ENCODE data around the gene RDH5. TPM values are rescaled to one million over a fixed set of nuclear protein-coding genes. Genes with fewer than 3 reads are reported as not detected.

Gene RDH5, protein sequence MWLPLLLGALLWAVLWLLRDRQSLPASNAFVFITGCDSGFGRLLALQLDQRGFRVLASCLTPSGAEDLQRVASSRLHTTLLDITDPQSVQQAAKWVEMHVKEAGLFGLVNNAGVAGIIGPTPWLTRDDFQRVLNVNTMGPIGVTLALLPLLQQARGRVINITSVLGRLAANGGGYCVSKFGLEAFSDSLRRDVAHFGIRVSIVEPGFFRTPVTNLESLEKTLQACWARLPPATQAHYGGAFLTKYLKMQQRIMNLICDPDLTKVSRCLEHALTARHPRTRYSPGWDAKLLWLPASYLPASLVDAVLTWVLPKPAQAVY
- 5.0 TPM for polyA plus RNA-seq (2013, experiment 1 of 2; ENCODE audit: insufficient read length)
- 16.7 TPM for polyA plus RNA-seq (2013, experiment 2 of 2; ENCODE audit: insufficient read length)

DNA sequence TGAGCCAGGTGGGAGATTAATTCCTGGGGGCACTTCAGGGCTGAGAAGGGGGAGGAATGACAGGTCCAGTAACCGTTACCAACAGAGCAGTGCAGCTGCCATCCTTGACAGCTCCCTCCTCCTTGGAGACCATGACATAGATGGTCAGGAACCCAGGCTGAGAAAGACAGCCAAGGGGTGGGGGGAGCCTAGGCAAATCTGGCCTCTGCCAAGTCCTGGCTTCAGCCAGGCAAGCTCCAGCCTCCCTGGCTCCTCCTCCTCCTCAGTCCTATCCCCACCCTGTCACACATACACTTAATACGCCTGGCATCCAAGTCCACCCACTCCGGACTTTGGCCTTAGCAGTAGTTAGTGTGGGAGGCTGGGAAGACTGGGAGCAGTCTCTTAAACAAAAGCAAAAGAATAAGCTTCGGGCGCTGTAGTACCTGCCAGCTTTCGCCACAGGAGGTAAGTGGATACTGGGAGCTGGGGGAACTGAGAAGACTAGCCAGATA lies at the start of gene RDH5:
RDH5 (plus strand) TSS at position 323 of the 494 bp plus-strand sequence. CDS start 792 bp downstream, outside the sequence.
- peak; percentile 84 for DNase-seq

DNA sequence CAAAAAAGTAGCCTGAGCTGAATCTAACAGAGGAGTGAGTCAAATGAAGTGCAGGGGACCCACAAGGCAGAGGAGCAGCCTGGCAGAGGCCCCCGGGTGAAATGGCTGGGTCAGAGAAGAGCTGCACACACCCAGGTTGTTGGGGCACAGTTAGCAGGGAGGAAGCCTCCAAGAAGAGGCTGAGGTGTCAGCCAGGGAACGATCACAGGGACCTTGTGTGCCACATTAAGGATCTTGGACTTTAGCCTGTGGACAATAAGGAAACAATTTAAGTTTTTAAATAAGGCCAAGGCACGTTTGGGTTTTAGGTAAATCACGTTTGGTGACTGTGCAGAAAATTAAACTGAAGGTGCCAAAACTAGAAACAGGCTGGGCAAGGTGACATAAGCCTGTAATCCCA lies 48.4 kb upstream of the RDH5 start:
- no peak for DNase-seq

DNA sequence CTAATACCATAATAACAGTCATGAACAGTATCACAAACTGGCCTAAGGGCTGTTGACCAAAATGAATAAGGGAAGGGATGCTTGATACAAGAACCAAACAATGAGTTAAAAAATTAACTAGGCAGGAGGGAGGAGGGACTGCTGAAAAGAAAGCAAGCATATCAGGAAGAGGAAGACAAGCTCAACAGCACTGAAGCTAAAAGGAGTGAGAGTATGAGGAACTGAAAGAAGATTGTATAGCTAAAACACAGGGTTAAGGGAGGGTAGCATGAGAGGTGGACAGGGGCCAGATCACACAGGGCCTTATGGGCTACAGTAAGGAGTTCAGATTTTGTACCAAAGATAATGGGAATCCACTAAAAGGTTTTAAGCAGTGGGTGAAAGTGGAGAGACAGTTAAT lies 46.6 kb upstream of the RDH5 start:
- no peak for DNase-seq

DNA sequence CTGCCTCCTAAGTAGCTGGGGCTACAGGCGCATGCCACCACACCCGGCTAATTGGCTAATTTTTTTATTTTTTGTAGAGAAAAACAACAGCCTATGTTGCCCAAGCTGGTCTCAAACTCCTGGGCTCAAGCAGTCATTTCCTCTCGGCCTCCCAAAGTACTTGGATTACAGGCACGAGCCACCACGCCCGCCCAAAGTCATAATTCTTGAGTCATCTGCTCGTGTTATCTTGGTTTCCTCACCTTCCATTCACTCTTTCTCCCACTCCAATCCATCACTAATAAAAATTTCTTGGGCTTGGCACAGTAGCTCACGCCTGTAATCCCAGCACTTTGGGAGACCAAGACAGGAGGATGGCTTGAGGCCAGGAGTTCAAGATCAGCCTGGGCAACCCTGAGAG lies 44.5 kb upstream of the RDH5 start:
- no peak for DNase-seq

DNA sequence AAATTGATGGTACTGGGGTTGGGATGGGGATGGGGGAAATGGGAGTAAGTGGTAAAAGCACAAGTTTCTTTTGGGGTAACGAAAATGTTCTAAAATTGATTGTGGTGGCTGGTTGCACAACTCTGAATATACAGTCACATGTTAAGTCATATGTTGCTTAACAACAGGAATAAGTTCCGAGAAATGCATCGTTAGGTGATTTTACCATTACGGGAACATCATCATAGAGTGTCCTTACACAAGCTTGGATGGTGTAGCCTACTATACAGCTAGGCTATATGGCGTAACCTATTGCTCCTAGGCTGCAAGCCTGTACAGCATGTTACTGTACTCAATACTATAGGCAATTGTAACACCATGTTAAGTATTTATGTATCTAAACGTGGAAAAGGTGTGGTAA lies 43.5 kb upstream of the RDH5 start:
- no peak for DNase-seq

DNA sequence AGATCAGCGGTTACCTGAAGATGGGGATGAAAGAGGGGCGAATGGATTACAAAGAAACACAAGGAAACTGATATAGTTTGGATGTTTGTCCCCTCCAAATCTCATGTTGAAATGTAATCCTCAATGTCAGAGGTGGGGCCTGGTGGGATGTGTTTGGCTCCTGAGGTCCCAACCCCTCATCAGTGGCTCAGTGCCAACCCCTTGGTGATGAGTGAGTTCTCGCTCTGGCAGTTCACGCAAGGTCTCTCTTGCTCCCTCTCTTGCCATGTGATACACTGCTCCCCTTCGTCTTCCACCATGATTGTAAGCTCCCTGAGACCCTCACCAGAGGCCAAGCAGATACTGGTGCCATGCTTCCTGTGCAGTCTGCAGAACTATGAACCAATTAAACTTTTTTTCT lies 40.5 kb upstream of the RDH5 start:
- no peak for DNase-seq

DNA sequence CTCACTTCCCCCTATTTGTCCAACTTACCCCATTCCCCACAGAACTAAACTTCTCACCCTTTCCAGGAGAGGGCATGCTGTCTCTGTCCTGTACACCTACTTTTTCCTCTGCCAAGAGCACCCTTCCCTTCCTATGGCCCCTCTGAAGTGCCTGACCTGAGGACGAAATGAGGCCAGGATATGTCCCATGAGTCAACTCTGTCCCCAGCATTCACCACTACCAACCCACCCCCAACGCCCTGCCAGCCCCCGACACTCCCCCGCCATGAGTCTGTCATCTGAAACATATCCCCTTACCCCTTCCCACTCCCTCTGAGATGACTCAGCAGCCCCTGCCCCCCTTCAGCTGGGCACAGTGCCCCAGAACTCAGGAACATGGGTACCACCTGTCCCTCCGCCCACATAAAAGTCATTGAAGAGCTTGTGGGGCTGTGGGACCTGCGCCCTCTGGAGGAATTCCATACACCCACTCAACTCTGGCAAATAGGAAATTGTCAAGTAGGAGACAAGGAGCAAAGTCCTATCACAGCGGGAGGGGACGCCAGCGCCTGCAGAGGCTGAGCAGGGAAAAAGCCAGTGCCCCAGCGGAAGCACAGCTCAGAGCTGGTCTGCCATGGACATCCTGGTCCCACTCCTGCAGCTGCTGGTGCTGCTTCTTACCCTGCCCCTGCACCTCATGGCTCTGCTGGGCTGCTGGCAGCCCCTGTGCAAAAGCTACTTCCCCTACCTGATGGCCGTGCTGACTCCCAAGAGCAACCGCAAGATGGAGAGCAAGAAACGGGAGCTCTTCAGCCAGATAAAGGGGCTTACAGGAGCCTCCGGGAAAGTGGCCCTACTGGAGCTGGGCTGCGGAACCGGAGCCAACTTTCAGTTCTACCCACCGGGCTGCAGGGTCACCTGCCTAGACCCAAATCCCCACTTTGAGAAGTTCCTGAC lies 38.8 kb upstream of the RDH5 start:
- peak; percentile 73 for DNase-seq

DNA sequence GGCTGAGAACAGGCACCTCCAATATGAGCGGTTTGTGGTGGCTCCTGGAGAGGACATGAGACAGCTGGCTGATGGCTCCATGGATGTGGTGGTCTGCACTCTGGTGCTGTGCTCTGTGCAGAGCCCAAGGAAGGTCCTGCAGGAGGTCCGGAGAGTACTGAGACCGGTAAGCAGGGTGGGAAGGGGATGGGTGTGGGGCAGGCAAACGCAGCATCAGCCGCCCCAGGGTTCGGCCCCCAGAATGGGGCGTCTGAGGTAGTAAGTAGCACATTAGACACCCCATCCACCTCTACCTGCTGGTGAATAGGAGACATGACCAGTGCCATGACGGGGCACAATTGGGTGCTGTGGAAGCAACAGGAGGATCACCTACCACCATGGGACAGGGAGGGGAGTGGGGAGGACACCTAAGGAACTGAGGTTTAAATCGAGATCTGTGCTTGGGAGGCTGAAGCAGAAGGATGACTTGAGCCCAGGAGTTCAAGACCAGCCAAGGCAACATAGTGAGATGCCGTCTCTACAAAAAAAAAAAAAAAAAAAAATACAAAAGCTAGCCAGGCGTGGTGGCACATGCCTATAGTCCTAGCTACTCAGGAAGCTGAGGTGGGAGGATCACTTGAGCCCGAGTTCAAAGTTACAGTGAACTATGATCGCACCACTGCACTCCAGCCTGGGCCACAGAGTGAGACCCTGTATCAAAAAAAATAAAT lies 38.0 kb upstream of the RDH5 start:
- no peak for DNase-seq

DNA sequence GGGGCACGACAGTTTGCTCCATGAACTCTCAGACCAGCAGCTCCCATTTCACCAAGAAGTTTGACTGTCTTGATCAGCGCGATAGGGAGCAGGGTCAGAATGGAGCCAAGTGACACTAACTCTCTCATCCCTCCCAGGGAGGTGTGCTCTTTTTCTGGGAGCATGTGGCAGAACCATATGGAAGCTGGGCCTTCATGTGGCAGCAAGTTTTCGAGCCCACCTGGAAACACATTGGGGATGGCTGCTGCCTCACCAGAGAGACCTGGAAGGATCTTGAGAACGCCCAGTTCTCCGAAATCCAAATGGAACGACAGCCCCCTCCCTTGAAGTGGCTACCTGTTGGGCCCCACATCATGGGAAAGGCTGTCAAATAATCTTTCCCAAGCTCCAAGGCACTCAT lies 36.5 kb upstream of the RDH5 start:
- DNase-seq = no peak

DNA sequence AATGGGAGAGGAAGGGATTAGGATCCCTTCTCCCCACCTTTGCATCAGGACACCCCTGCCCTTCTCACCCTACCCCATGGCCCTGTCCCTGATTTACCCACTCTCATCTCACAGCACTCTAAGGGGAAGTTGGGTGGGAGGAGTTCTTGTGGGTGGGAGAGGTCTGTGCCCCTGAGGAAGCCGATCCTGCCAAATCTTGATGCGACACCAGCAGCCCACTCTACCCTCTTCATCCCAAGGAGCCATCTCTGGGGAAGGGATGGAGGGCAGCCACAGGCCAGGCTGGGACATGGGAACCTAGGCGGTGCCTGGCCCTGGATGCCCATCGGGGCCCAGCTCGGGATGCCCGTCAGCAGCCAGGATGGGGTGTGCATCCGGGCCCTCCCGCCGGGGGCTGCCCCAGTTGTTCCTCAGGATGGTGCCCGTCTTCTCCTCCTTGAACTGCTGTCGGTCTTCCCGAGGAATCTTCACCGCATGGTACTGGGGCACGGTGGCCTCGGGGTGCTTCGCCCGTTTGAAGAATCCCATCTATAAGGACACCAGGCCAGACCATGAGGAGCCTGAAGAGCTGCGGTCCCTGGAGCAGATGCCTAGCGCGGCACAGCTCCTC lies 35.3 kb upstream of the RDH5 start:
- no peak for DNase-seq

DNA sequence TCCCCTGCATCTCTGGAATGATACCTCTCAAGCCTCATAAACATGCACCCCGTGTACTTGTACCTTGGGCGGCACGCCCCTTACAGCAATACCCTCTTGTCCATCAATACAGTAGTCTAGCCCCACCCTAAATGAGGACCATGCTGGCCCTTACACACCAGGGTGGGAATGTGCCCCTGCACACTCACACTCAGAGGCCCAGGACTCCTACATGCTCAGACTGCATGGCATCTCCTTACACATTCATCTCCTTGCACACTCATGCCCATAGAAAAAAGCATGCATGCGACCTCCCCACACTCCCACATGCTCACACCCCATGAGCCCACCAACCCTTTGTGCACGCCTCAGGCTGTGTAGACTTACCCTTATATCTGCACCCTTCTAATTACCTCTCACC lies 34.5 kb upstream of the RDH5 start:
- no peak for DNase-seq

DNA sequence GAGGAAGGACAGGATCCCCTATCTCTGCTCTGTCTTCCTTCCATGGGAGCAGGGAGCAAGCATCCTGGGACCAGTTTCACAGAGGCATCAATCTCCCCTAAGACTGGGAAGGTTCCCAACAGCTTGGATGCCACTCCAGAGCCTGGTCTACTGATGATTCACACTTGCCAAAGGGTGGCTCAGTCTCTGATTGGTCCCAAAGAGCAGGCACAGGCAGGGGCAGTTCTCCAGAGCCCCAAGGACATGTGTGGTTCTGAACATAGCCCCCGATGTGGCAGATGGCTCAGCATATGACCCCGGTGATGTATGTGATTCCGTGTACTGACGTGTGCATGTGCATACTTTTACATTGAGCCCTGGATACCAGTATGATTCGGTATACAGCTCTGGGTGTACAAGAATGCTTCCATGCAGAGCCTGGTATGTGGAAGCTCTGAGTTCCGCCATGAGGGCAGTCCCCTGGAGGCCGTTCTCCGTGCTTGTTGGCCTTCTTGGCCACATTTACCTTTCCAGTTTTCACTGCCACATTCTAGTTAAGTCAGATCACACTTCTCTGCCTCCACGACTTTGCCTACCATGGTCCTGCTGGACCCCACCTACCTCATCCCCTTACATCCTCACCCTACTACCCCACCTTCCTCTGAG lies 33.7 kb upstream of the RDH5 start:
- no peak for DNase-seq

DNA sequence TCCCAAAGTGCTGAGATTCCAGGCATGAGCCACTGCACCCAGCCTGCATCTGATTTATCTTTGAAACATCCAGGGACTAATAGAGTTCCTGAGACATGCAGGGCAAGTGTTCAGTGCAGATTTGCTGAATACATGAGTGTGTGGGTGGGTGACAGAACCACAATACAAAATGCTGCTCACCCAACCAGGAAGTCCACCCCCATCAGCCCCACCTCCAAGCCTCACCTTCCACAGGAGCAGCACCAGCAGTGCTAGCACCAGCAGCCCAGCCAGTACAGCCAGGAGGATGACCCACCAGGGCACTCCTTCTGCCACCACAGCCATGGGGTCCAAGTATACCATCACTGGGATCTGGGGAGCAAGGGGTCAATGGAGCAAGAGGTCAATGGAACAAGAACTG lies 32.4 kb upstream of the RDH5 start:
- no peak for DNase-seq

DNA sequence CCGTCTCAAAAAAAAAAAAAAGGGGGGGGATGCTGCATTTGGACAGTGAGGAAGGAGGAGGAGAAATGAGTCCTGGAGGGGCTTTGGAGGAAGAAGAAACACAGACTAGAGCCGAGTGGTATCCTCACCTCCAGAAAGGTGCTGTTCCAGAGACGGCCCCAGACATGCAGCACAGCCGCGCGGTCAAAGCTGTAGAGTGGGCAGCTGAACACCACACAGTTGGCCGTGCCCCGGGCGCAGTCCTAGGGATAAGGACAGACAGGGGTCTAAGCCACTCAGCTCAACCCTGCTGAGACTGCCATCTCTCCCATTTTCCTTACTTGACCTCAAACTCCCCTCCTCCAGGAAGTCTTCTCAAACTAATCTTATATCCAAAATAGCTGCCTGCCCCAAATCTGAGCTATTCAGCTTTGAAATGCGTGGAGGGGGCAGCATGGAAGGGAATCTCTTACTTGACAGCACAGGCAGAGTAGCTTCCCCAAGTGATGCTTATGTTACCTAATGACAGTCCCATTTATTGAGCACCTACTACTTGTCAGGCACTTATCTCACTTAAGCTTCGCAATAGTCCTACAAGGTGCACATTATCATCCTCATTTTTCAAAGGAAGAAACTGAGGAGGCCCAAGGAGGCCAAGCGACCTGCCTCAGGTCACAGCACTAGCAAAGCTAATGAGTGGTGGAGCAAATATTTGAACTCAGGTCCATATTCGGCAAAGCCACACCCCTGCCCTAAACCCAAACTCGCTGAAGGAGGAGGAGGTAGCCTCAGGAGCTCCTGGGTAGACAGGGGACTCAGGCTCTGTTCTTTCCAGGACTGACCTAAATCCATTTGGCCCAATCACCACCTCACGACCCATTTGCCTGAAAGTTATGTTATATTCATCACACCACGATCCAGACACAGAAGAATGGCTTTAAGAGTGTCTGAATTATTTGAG lies 31.2 kb upstream of the RDH5 start:
- DNase-seq = no peak

DNA sequence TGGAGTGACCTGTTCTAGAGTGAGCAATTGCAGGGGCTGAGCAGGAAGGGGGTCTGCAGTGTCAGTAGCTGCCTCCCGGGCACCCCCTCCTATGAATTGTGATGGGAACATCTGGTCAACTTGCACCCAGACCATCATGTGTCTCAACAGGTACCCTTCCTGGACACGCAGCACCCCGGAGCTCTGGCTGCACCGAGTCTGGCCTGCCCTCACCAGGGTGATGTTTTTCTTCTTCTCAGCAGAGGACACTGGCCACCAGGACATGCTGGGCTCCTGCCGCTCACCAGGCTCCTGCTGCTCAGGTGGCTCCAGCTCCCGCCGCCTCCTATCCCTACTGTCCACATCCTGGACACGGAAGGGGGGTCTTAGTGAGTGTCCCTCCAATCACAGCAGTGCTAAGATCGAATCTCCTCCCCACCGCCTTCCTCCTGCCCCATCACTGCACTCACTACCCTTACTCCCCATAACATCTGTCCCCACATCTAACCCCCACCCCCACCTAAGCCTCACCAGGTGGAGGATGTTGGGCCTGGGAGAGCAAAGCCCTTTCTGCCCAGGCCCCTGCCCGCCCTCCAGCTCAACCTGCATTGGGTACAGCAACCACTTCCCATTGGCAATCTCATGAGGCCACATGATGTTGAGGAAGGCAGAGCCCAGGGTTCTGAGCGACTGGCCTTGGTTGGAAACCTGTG lies 27.4 kb upstream of the RDH5 start:
- DNase-seq = no peak

DNA sequence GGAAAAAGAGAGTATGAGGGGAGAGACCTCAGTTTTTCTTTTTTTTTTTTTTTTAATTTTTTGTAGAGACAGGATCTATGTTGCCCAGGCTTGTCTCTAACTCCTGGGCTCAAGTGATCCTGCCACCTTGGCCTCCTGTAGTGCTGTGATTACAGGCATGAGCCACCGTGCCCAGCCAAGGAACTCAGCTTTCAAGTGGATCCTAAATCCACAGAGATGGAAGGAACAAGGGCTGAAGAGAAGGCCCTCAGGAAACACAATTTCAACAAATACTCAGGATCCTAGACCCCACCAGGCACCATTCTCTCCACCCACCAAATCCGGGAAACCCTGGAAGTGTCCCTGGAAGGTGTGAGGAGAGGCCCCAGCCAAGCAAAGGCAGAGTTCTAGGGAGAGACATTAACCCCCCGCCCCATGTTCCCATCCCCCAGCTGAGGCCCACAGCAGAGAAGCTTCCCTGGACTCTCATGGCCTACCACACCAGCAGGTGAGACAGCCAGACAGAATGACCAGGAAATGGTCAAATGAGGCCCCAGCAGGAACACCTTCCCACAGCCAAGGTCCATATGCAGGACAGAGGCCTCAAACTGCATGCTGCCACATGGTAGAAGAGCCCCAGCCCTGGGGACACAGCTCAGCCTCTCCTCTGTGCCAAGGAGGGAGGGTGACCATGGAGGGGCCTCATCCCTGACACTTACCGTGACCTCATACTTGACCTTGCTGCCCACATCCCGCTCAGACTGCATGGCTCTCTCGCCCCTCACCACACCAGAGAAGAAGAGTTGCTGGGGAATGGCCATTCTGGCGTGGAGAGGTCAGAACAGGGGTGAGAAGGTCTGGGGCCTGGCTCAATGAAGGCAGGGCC lies 26.6 kb upstream of the RDH5 start:
- DNase-seq = no peak

DNA sequence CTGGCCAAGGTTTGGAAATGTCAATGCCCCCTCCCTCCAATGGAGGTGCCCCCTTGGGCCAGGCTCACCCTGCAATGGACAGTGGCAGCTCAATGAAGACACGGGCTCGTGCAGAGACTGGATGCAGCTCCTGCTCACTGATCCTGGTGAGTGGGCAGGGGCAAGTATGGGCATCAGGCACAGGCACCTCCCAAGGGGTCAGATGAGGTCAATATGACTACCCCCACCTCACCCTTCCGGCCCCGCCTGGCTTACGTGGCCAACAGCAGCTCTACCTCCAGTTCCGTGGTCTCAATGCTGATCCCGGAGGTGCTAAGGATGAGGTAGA lies 26.0 kb upstream of the RDH5 start:
- no peak for DNase-seq

DNA sequence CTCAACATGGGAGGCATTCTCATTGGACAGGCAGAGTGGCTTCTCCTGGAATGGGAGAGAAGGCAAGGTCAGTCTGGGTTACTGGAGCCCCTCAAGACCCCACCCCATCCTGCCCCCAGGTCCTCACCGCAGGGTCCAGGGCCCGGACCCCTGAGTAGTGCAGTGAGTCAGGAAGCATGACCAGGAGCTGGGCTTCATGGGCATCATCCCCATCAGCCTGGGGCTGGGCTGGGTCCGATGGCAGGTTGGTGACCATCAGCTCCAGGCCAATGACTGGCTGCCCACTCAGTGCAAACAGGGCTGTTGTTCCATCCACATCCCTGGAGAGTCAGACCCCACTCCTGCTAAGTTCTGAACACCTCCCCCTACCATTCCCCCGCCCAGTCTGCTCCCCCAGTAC lies 25.5 kb upstream of the RDH5 start:
- no peak for DNase-seq

DNA sequence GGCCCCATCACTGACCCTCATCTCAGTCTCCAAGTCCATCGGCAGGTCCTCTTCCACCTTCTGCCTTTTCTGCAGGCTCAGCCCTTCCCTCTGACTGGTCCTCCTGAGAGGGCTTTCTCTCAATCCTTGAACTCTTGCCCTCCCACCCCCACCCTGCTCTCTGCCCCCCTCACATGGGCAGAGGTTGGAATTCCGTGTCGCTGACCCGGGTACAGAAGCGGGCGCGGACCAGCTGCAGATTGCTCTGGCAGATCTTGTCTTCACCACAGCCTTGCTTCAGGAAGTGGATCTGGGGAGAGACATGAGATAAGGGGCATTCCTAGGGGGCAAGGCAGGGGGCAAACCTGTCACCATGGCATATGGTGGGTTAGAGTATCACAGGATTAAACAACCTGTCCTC lies 24.8 kb upstream of the RDH5 start:
- DNase-seq = no peak
